HCT116 (cell line): ENCODE measurements around the gene PEX26. TPM values are rescaled to one million over a fixed set of nuclear protein-coding genes. Genes with fewer than 3 reads are reported as not detected.
"Not testable (repeated sequence)": the region's sequence is repeated elsewhere in the genome, so short reads cannot be mapped to it uniquely, and the experiment has no call there.

Source experiments
- ATAC-seq: fragments of 200-7000 bp; cut with Tn5 transposase; 2 replicates; pipeline ENCODE4 v1.9.1; 2020; ENCODE audit warnings: mild to moderate bottlenecking, moderate library complexity
- BruUV-seq: library from RNA; stranded (reverse); fragments of 400-500 nt; replicated peaks from 2 replicates; lab custom pipeline; 2021; lab: Mats Ljungman, UMichigan
- CTCF ChIA-PET: fragments of 300-600 bp; sonication (Branson Sonifier 250); formaldehyde crosslinking; loops from one replicate; lab custom pipeline; 2021; ENCODE audit warnings: antibody characterized with exemption; lab: Charles Lee
- POLR2A ChIA-PET: fragments of 300-600, 350-600 bp; sonication (Branson Sonifier 250); formaldehyde crosslinking; loops from one replicate; lab custom pipeline; 2021; ENCODE audit warnings: antibody characterized with exemption; lab: Charles Lee
- RAD21 ChIA-PET, 2 experiments: fragments of 300-600 bp; sonication (Branson Sonifier 250); formaldehyde crosslinking; loops; one replicate each; lab custom pipeline; 2023; ENCODE audit warnings: low total read pairs in 2 of 2; ENCODE audit not compliant: uncharacterized antibody in 2 of 2, unreplicated experiment in 2 of 2, low non-redundant PET in 1 of 2; lab: Charles Lee
- DNase-seq: peaks from one replicate; pipeline ENCODE4 v3.0.0-alpha.2; 2010; ENCODE audit warnings: low read depth, low spot score
- H2AFZ ChIP-seq: fragments of 200-600 bp; shearing (Covaris generic), sonication (generic); 2 replicates; pipeline ENCODE4 v1.6.1; 2017; ENCODE audit warnings: low read depth, mixed run types, mixed read lengths, antibody characterized with exemption, low read length; ENCODE audit not compliant: poor library complexity, severe bottlenecking
- H3K27ac ChIP-seq: 2 replicates; pipeline ENCODE4 v1.5.1; 2012; ENCODE audit warnings: low read depth, low read length
- H3K27me3 ChIP-seq: fragments of 200-600 bp; sonication (generic); 2 replicates; pipeline ENCODE4 v1.6.1; 2016; ENCODE audit warnings: mixed run types, low read length, mixed read lengths; ENCODE audit not compliant: insufficient read depth
- H3K36me3 ChIP-seq, 2 experiments: fragments of 200-500 bp in 1 of 2; fragments of 200-600 bp in 1 of 2; sonication (Bioruptor generic) in 1 of 2; sonication (generic) in 1 of 2; 2 replicates each; pipeline versions ENCODE4 v1.5.1 to v1.6.1; 2014 to 2016; ENCODE audit warnings: low read length in 2 of 2, inconsistent platforms in 1 of 2, mixed read lengths in 1 of 2, mixed run types in 1 of 2; ENCODE audit not compliant: insufficient read depth in 2 of 2, control insufficient read depth in 1 of 2
- H3K4me1 ChIP-seq, 2 experiments: fragments of 200-600 bp in 1 of 2; sonication (generic) in 1 of 2; 2 replicates each; pipeline versions ENCODE4 v1.5.1 to v1.6.1; 2012 to 2017; ENCODE audit warnings: low read length in 2 of 2, inconsistent platforms in 1 of 2, mild to moderate bottlenecking in 1 of 2, mixed read lengths in 1 of 2, mixed run types in 1 of 2, moderate library complexity in 1 of 2; ENCODE audit not compliant: insufficient read depth in 2 of 2, control insufficient read depth in 1 of 2
- H3K4me2 ChIP-seq: fragments of 200-600 bp; sonication (generic); 2 replicates; pipeline ENCODE4 v1.6.1; 2017; ENCODE audit warnings: mixed run types, low read length, mixed read lengths
- H3K4me3 ChIP-seq, 2 experiments: fragments of 200-600 bp in 1 of 2; sonication (generic) in 1 of 2; replicated peaks in 1 of 2; 2 replicates each; pipeline ENCODE4 v1.5.1; 2011 to 2016; ENCODE audit warnings: low read length in 2 of 2, control low read depth in 1 of 2, low read depth in 1 of 2, mild to moderate bottlenecking in 1 of 2, mixed read lengths in 1 of 2, mixed run types in 1 of 2
- H3K79me2 ChIP-seq: fragments of 200-600 bp; sonication (generic); 2 replicates; pipeline ENCODE4 v1.6.1; 2017; ENCODE audit warnings: mild to moderate bottlenecking, mixed run types, low read length, moderate library complexity, mixed read lengths; ENCODE audit not compliant: insufficient read depth
- H3K9ac ChIP-seq: fragments of 200-600 bp; sonication (generic); 2 replicates; pipeline ENCODE4 v1.6.1; 2016; ENCODE audit warnings: low read length, mixed read lengths
- H3K9me2 ChIP-seq: fragments of 200-600 bp; sonication (generic), shearing (Covaris generic); 2 replicates; pipeline ENCODE4 v1.6.1; 2017; ENCODE audit warnings: mixed run types, mild to moderate bottlenecking, moderate library complexity; ENCODE audit not compliant: insufficient read depth
- H3K9me3 ChIP-seq, 2 experiments: fragments of 200-500 bp in 1 of 2; fragments of 200-600 bp in 1 of 2; sonication (Bioruptor generic) in 1 of 2; sonication (generic) in 1 of 2; 2 replicates each; pipeline ENCODE4 v1.6.1; 2014 to 2017; ENCODE audit warnings: low read length in 2 of 2, mixed read lengths in 2 of 2, inconsistent platforms in 1 of 2, low read depth in 1 of 2, mild to moderate bottlenecking in 1 of 2, mixed run types in 1 of 2, moderate library complexity in 1 of 2; ENCODE audit not compliant: control insufficient read depth in 1 of 2, insufficient read depth in 1 of 2
- H4K20me1 ChIP-seq: fragments of 200-600 bp; sonication (generic), shearing (Covaris generic); 2 replicates; pipeline ENCODE4 v1.6.1; 2017; ENCODE audit warnings: mixed run types, mild to moderate bottlenecking, moderate library complexity; ENCODE audit not compliant: insufficient read depth
- CBX3 ChIP-seq: IDR thresholded peaks from 2 replicates; pipeline ENCODE4 v1.6.1; 2012; ENCODE audit warnings: low read depth
- CTCF ChIP-seq, 3 experiments: fragments of 200-600 bp in 1 of 3; sonication (generic) in 1 of 3; IDR thresholded peaks in 2 of 3; conservative IDR thresholded peaks in 1 of 3; 2 replicates each; pipeline ENCODE4 v1.5.1; 2012 to 2017; ENCODE audit warnings: low read depth in 2 of 3, low read length in 2 of 3, antibody characterized with exemption in 1 of 3, borderline replicate concordance in 1 of 3, control low read depth in 1 of 3, mild to moderate bottlenecking in 1 of 3, mixed read lengths in 1 of 3, mixed run types in 1 of 3, moderate library complexity in 1 of 3; ENCODE audit not compliant: insufficient read depth in 1 of 3
- EGR1 ChIP-seq: IDR thresholded peaks from 2 replicates; pipeline ENCODE4 v1.6.1; 2012; ENCODE audit warnings: low read depth
- EZH2 ChIP-seq: fragments of 200-600 bp; sonication (generic); IDR thresholded peaks from 2 replicates; pipeline ENCODE4 v1.6.1; 2017; ENCODE audit warnings: antibody characterized with exemption, mixed run types
- EZH2phosphoT487 ChIP-seq: fragments of 200-600 bp; IDR thresholded peaks from 2 replicates; pipeline ENCODE4 v1.6.1; 2018; ENCODE audit warnings: antibody characterized with exemption, borderline replicate concordance
- FOSL1 ChIP-seq: IDR thresholded peaks from 2 replicates; pipeline ENCODE4 v1.6.1; 2012; ENCODE audit warnings: low read depth
- JUND ChIP-seq: IDR thresholded peaks from 2 replicates; pipeline ENCODE4 v1.6.1; 2012
- MAX ChIP-seq: IDR thresholded peaks from 2 replicates; pipeline ENCODE4 v1.6.1; 2012
- POLR2A ChIP-seq: IDR thresholded peaks from 2 replicates; pipeline ENCODE4 v1.7.0; 2011; ENCODE audit warnings: borderline replicate concordance; ENCODE audit not compliant: insufficient read depth, insufficient read length; ENCODE audit errors: extremely low read depth
- REST ChIP-seq: IDR thresholded peaks from 2 replicates; pipeline ENCODE4 v1.6.1; 2012; ENCODE audit warnings: low read depth
- SP1 ChIP-seq: IDR thresholded peaks from 2 replicates; pipeline ENCODE4 v1.6.1; 2012; ENCODE audit warnings: low read depth
- SRF ChIP-seq: IDR thresholded peaks from 2 replicates; pipeline ENCODE4 v1.6.1; 2012; ENCODE audit warnings: low read depth
- YY1 ChIP-seq: IDR thresholded peaks from 2 replicates; pipeline ENCODE4 v1.6.1; 2011; ENCODE audit warnings: low read length, low read depth, moderate library complexity, mild to moderate bottlenecking; ENCODE audit not compliant: insufficient replicate concordance; ENCODE audit errors: extremely low read depth
- ZFX ChIP-seq: fragments of 450-650 bp; IDR thresholded peaks from 2 replicates; pipeline ENCODE4 v1.6.1; 2017
- intact Hi-C: fragments of 100-400 bp; cut with micrococcal nuclease; formaldehyde crosslinking; loops from 2 replicates; pipeline ENCODE4 v1.10.0; 2022
- total RNA-seq: library from RNA; stranded (reverse); gene quantifications from one replicate; pipeline ENCODE4 v1.2.1, GENCODE V29; 2021; ENCODE audit not compliant: unreplicated experiment

PEX26 gene
- total RNA-seq, 1 experiment from 2014 or later: 26.4 TPM

- intact Hi-C loops, H3K36me3 ChIP-seq, H2AFZ ChIP-seq, H3K4me2 ChIP-seq, CTCF ChIA-PET, ATAC-seq, BruUV-seq, H3K4me3 ChIP-seq, H3K27ac ChIP-seq, H3K27me3 ChIP-seq, H3K79me2 ChIP-seq, H3K9me3 ChIP-seq, RAD21 ChIA-PET, H3K9me2 ChIP-seq, H4K20me1 ChIP-seq, H3K9ac ChIP-seq, DNase-seq: not testable (repeated sequence)
- POLR2A ChIA-PET: interaction anchor here (0.9 kb wide), 1 partner anchor 22 kb away, joined by 3 read pairs; no protein-coding TSS in a partner anchor
- peaks cover 0 to 24% of the 10 kb centered on the region in 2 experiments; a peak in 2 of 4 replicates for H3K4me1 ChIP-seq
Measured at GRCh38 chr22:18053216-18053946, 24.4 kb upstream of the PEX26 start.

- H3K27ac ChIP-seq: no peak overlapping the region
- BruUV-seq: no TSS peak
- no peak overlapping the region for H3K9ac ChIP-seq
- ChIA-PET RAD21 (no interaction called here), POLR2A (no interaction called here), CTCF (interaction anchor here (1.4 kb wide), 1 partner anchor 20 kb away, joined by 4 read pairs; no protein-coding TSS in a partner anchor)
- H3K4me1 ChIP-seq: peaks cover 0 to 26% of the 10 kb centered on the region in 2 experiments; a peak in 2 of 4 replicates
- no peaks in the 10 kb centered on the region for H3K36me3 ChIP-seq
- ATAC-seq: no peak
- no peaks in the 10 kb centered on the region for H3K79me2 ChIP-seq
- H3K27me3 ChIP-seq: no peaks in the 10 kb centered on the region
- H4K20me1 ChIP-seq: no peaks in the 10 kb centered on the region
- no peak for DNase-seq
- H2AFZ ChIP-seq: no peak overlapping the region
- intact Hi-C loops: no loop called here
- H3K9me2 ChIP-seq: no peaks in the 10 kb centered on the region
- no peaks in the 10 kb centered on the region for H3K9me3 ChIP-seq
- H3K4me3 ChIP-seq: no peak overlapping the region
- H3K4me2 ChIP-seq: peak overlapping the region; percentile 31; the same call in 1 of the 2 replicates
- TF ChIP-seq FOSL1 (no peak), CBX3 (no peak), EZH2phosphoT487 (no peak), YY1 (no peak), SP1 (no peak), POLR2A (no peak), REST (no peak), MAX (no peak), JUND (no peak), EGR1 (no peak), SRF (no peak), EZH2 (no peak), ZFX (no peak), CTCF (IDR thresholded peaks at IDR 0.05 in 2 of 3, conservative IDR thresholded peaks at IDR 0.05 in 1 of 3; ENCODE audit: borderline replicate concordance in 1 of 3, insufficient read depth in 1 of 3, low read depth in 2 of 3, low read length in 2 of 3) (no peak)
Measured at GRCh38 chr22:18055619-18056160, 22.1 kb upstream of the PEX26 start.
